Prostate gland (tissue), 2 donors: ENCODE data around the gene IFI16.

Source experiments
- POLR2A ChIP-seq: fragments of 450-650 bp; IDR thresholded peaks from one replicate; pipeline ENCODE4 v1.6.1; 2016; ENCODE audit warnings: antibody characterized with exemption, mild to moderate bottlenecking
- POLR2AphosphoS5 ChIP-seq: sonication (generic); formaldehyde crosslinking; IDR thresholded peaks from one replicate; pipeline ENCODE4 v1.6.1; 2017; ENCODE audit warnings: antibody characterized with exemption
- TF ChIP-seq, protein P1 (sequence below), 4 experiments: fragments of 200-600 bp in 2 of 4; fragments of 450-650 bp in 2 of 4; sonication (generic) in 2 of 4; IDR thresholded peaks; 1 replicate in 3 of 4; 2 replicates in 1 of 4; pipeline ENCODE4 v1.5.1; 2016 to 2019; ENCODE audit warnings: antibody characterized with exemption in 4 of 4, mild to moderate bottlenecking in 2 of 4, moderate library complexity in 2 of 4

DNA sequence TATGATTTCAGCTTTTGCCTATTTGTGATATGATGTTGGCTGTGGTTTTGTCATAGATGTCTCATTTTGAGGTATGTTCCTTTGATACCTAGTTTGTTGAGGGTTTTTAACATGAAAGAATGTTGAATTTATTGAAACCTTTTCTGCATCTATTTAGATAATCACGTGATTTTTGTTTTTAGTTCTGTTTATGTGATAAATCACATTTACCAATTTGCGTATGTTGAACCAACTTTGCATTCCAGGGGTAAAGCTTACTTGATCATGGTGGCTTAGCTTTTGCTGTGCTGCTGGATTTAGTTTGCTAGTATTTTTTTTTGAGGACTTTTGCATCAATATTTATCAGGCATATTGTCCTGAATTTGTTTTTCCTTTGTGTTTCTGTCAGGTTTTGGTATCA is 26.5 kb upstream of the IFI16 start:
- TF ChIP-seq, protein P1, sequence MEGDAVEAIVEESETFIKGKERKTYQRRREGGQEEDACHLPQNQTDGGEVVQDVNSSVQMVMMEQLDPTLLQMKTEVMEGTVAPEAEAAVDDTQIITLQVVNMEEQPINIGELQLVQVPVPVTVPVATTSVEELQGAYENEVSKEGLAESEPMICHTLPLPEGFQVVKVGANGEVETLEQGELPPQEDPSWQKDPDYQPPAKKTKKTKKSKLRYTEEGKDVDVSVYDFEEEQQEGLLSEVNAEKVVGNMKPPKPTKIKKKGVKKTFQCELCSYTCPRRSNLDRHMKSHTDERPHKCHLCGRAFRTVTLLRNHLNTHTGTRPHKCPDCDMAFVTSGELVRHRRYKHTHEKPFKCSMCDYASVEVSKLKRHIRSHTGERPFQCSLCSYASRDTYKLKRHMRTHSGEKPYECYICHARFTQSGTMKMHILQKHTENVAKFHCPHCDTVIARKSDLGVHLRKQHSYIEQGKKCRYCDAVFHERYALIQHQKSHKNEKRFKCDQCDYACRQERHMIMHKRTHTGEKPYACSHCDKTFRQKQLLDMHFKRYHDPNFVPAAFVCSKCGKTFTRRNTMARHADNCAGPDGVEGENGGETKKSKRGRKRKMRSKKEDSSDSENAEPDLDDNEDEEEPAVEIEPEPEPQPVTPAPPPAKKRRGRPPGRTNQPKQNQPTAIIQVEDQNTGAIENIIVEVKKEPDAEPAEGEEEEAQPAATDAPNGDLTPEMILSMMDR (IDR thresholded peaks at IDR 0.05), result no peak
- TF ChIP-seq POLR2A (no peak), POLR2AphosphoS5 (no peak)
